Measurements from ENCODE around the gene TMEM19. TPM values are rescaled to one million over a fixed set of nuclear protein-coding genes. Genes with fewer than 3 reads are reported as not detected.

Gene TMEM19
- total and polyA plus RNA-seq, 2 experiments from 2014 or later: 6.5 to 14.1 TPM

DNA sequence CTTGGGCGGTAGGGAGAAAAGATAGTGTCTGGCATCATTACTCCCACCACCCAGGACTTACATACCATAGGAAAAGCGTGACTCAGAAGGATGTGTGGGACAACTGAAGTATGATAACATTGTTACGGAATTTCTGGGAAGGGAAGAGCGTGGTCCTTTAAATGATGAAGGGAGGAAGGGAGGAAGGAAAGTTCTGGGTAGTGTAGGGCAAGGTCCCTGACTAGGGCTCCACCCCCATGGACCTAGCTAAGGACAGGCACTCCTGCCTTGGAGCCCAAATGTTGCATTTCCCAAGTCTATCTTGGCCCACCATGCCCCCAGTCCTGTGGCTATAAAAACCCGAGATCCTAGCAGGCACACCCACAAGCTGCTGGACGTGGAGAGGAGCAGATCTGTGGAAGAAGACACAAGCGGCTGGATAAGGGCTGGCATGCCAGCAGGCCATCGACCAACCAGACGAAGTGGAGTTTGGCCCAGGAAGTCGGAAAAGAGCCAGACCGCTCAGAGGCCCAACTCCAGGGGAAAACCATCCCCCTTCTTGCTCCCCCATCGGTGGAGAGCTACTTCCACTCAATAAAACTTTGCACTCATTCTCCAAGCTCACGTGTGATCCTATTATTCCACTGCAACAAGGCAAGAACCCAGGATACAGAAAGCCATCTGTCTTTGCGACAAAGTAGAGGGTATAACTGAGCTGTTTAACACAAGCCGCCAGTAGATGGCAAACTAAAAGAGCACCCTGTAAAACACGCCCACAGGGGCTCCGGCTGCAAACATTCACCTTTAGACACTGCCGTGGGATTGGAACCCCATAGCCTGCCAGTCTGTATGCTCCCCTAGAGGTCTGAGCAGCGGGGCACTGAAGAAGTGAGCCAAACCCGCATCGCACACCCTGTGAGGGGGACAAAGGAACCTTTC lies 45.8 kb downstream of the TMEM19 start:
- Mint-ChIP-seq H3K27me3 (ENCODE audit: insufficient read depth, low read depth, poor library complexity) (peaks cover 2% of the 10 kb centered on the region), H3K36me3 (ENCODE audit: low read depth) (no peaks in the 10 kb centered on the region), H3K27ac (no peak overlapping the region), H3K4me3 (no peak overlapping the region), H3K9me3 (no peaks in the 10 kb centered on the region), H3K4me1 (peaks cover 4% of the 10 kb centered on the region)
- no peaks in the 10 kb centered on the region for H3K79me2 ChIP-seq (replicated peaks; ENCODE audit: insufficient read depth)
- TF ChIP-seq, protein P1, sequence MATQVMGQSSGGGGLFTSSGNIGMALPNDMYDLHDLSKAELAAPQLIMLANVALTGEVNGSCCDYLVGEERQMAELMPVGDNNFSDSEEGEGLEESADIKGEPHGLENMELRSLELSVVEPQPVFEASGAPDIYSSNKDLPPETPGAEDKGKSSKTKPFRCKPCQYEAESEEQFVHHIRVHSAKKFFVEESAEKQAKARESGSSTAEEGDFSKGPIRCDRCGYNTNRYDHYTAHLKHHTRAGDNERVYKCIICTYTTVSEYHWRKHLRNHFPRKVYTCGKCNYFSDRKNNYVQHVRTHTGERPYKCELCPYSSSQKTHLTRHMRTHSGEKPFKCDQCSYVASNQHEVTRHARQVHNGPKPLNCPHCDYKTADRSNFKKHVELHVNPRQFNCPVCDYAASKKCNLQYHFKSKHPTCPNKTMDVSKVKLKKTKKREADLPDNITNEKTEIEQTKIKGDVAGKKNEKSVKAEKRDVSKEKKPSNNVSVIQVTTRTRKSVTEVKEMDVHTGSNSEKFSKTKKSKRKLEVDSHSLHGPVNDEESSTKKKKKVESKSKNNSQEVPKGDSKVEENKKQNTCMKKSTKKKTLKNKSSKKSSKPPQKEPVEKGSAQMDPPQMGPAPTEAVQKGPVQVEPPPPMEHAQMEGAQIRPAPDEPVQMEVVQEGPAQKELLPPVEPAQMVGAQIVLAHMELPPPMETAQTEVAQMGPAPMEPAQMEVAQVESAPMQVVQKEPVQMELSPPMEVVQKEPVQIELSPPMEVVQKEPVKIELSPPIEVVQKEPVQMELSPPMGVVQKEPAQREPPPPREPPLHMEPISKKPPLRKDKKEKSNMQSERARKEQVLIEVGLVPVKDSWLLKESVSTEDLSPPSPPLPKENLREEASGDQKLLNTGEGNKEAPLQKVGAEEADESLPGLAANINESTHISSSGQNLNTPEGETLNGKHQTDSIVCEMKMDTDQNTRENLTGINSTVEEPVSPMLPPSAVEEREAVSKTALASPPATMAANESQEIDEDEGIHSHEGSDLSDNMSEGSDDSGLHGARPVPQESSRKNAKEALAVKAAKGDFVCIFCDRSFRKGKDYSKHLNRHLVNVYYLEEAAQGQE (IDR thresholded peaks at IDR 0.05; ENCODE audit: unreplicated experiment): no peak
- TF ChIP-seq POLR2AphosphoS5 (IDR thresholded peaks at IDR 0.05; ENCODE audit: low read depth) (no peak), EZH2phosphoT487 (IDR thresholded peaks at IDR 0.05; ENCODE audit: unreplicated experiment) (no peak)
- TF ChIP-seq, protein P2, sequence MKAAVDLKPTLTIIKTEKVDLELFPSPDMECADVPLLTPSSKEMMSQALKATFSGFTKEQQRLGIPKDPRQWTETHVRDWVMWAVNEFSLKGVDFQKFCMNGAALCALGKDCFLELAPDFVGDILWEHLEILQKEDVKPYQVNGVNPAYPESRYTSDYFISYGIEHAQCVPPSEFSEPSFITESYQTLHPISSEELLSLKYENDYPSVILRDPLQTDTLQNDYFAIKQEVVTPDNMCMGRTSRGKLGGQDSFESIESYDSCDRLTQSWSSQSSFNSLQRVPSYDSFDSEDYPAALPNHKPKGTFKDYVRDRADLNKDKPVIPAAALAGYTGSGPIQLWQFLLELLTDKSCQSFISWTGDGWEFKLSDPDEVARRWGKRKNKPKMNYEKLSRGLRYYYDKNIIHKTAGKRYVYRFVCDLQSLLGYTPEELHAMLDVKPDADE (IDR thresholded peaks at IDR 0.05): no peak
- TF ChIP-seq, protein P3, sequence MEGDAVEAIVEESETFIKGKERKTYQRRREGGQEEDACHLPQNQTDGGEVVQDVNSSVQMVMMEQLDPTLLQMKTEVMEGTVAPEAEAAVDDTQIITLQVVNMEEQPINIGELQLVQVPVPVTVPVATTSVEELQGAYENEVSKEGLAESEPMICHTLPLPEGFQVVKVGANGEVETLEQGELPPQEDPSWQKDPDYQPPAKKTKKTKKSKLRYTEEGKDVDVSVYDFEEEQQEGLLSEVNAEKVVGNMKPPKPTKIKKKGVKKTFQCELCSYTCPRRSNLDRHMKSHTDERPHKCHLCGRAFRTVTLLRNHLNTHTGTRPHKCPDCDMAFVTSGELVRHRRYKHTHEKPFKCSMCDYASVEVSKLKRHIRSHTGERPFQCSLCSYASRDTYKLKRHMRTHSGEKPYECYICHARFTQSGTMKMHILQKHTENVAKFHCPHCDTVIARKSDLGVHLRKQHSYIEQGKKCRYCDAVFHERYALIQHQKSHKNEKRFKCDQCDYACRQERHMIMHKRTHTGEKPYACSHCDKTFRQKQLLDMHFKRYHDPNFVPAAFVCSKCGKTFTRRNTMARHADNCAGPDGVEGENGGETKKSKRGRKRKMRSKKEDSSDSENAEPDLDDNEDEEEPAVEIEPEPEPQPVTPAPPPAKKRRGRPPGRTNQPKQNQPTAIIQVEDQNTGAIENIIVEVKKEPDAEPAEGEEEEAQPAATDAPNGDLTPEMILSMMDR (conservative IDR thresholded peaks at IDR 0.05; ENCODE audit: low read depth in 2 of 2): peak; percentile 51 to 57
- H3K27ac ChIP-seq (ENCODE audit: low read depth): no peak overlapping the region
- no peaks in the 10 kb centered on the region for H3F3A ChIP-seq (replicated peaks; ENCODE audit: low read depth)
- H2AFZ ChIP-seq: peak overlapping the region; percentile 82
- H3K4me2 ChIP-seq: no peak overlapping the region
- H3K4me3 ChIP-seq: no peak overlapping the region
- ATAC-seq (peak; percentile 99), DNase-seq (ENCODE audit: low spot score) (peak; percentile 76)
- H3K9me2 ChIP-seq (ENCODE audit: insufficient read depth): peaks cover 5% of the 10 kb centered on the region; the same call in 1 of the 2 replicates
- H4K20me1 ChIP-seq (replicated peaks; ENCODE audit: insufficient read depth): no peaks in the 10 kb centered on the region
- H3K36me3 ChIP-seq (ENCODE audit: insufficient read depth): no peaks in the 10 kb centered on the region
- H3K4me1 ChIP-seq (ENCODE audit: insufficient read depth): no peaks in the 10 kb centered on the region
- H3K27me3 ChIP-seq (ENCODE audit: insufficient read depth): no peaks in the 10 kb centered on the region

DNA sequence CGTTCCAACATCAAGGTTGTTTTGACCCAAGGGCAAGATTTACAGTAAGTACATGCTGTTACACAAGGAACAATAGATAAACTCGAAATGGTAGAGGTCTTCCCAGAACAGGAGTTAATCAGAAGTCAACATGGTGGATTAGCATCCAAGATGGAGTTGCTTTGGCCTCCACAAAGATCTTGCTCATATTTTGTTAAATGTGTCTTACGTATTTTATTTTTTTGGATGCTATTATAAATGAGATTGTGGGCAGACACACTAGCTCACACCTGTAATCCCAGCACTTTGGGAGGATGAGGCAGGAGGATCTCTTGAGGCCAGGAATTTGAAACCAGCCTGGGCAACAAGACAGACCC lies 46.5 kb downstream of the TMEM19 start:
- H2AFZ ChIP-seq: peak overlapping the region; percentile 82
- no peaks in the 10 kb centered on the region for H3K79me2 ChIP-seq (replicated peaks; ENCODE audit: insufficient read depth)
- no peaks in the 10 kb centered on the region for H3K9me3 Mint-ChIP-seq
- 0 out of 2 replicates have a peak, but pooled peaks cover 2% of the 10 kb centered on the region for H3K4me1 ChIP-seq (ENCODE audit: insufficient read depth)
- ATAC-seq: no peak
- H4K20me1 ChIP-seq (replicated peaks; ENCODE audit: insufficient read depth): no peaks in the 10 kb centered on the region
- no peak overlapping the region for H3K27ac Mint-ChIP-seq
- DNase-seq (ENCODE audit: low spot score): no peak
- no peak overlapping the region for H3K27ac ChIP-seq (ENCODE audit: low read depth)
- no peak overlapping the region for H3K4me3 ChIP-seq
- H3K36me3 Mint-ChIP-seq (ENCODE audit: low read depth): no peaks in the 10 kb centered on the region
- peaks cover 5% of the 10 kb centered on the region; the same call in 1 of the 2 replicates for H3K9me2 ChIP-seq (ENCODE audit: insufficient read depth)
- H3K36me3 ChIP-seq (ENCODE audit: insufficient read depth): no peaks in the 10 kb centered on the region
- peaks cover 5% of the 10 kb centered on the region for H3K4me1 Mint-ChIP-seq
- no peaks in the 10 kb centered on the region for H3K27me3 ChIP-seq (ENCODE audit: insufficient read depth)
- H3F3A ChIP-seq (replicated peaks; ENCODE audit: low read depth): no peaks in the 10 kb centered on the region
- no peak overlapping the region for H3K4me2 ChIP-seq
- peaks cover 2% of the 10 kb centered on the region for H3K27me3 Mint-ChIP-seq (ENCODE audit: insufficient read depth, low read depth, poor library complexity)
- no peak overlapping the region for H3K4me3 Mint-ChIP-seq
- TF ChIP-seq EZH2phosphoT487 (IDR thresholded peaks at IDR 0.05; ENCODE audit: unreplicated experiment) (no peak), EZH2 (IDR thresholded peaks at IDR 0.05; ENCODE audit: low read depth, unreplicated experiment) (no peak), POLR2AphosphoS5 (IDR thresholded peaks at IDR 0.05; ENCODE audit: low read depth) (no peak), STAT1 (IDR thresholded peaks at IDR 0.05; ENCODE audit: unreplicated experiment) (no peak), NANOG (IDR thresholded peaks at IDR 0.05; ENCODE audit: borderline replicate concordance) (no peak), CREB1 (CRISPR knock-in tag; IDR thresholded peaks at IDR 0.05; ENCODE audit: low read depth) (no peak)
- TF ChIP-seq, protein P3 (conservative IDR thresholded peaks at IDR 0.05; ENCODE audit: low read depth in 2 of 2): no peak
